Neural cell (in vitro differentiated cells): ENCODE measurements around the gene RILPL1. TPM values are rescaled to one million over a fixed set of nuclear protein-coding genes. Genes with fewer than 3 reads are reported as not detected.

Experiments
- H2AFZ ChIP-seq: fragments of 200-600, 300-800 bp; sonication (generic), shearing (Covaris generic); 2 replicates; pipeline ENCODE4 v1.6.0; 2014; ENCODE audit warnings: low read depth, mild to moderate bottlenecking, antibody characterized with exemption, low read length, moderate library complexity
- H3F3A ChIP-seq: fragments of 200-600 bp; shearing (Covaris generic); 2 replicates; pipeline ENCODE4 v1.6.1; 2016; ENCODE audit warnings: mild to moderate bottlenecking, moderate library complexity, mixed read lengths, antibody characterized with exemption, low read length; ENCODE audit not compliant: insufficient read depth, poor library complexity, severe bottlenecking
- H3K27ac ChIP-seq: fragments of 200-600, 300-800 bp; sonication (generic), shearing (Covaris generic); 2 replicates; pipeline ENCODE4 v1.5.1; 2014; ENCODE audit warnings: mild to moderate bottlenecking, low read length, moderate library complexity
- H3K27me3 ChIP-seq: fragments of 300-800, 200-600 bp; sonication (generic), shearing (Covaris generic); 2 replicates; pipeline ENCODE4 v1.6.0; 2014; ENCODE audit warnings: mild to moderate bottlenecking, low read depth, low read length, moderate library complexity; ENCODE audit not compliant: insufficient read depth
- H3K36me3 ChIP-seq: fragments of 300-800, 200-600 bp; sonication (generic), shearing (Covaris generic); 2 replicates; pipeline ENCODE4 v1.5.1; 2014; ENCODE audit warnings: mild to moderate bottlenecking, antibody characterized with exemption, low read length, moderate library complexity; ENCODE audit not compliant: insufficient read depth
- H3K4me2 ChIP-seq: fragments of 300-800, 200-600 bp; sonication (generic), shearing (Covaris generic); 2 replicates; pipeline ENCODE4 v1.6.0; 2014; ENCODE audit warnings: mild to moderate bottlenecking, low read length
- H3K4me3 ChIP-seq: fragments of 300-800, 200-600 bp; sonication (generic), shearing (Covaris generic); 2 replicates; pipeline ENCODE4 v1.5.1; 2014; ENCODE audit warnings: mild to moderate bottlenecking, low read length, moderate library complexity
- H3K79me2 ChIP-seq: fragments of 200-600 bp; shearing (Covaris generic); replicated peaks from 2 replicates; pipeline ENCODE4 v1.6.0; 2014; ENCODE audit warnings: mild to moderate bottlenecking, low read length, moderate library complexity; ENCODE audit not compliant: insufficient read depth
- H3K9ac ChIP-seq: fragments of 300-800, 200-600 bp; sonication (generic), shearing (Covaris generic); 2 replicates; pipeline ENCODE4 v1.6.1; 2016; ENCODE audit warnings: mild to moderate bottlenecking, low read length, mixed read lengths
- H3K9me2 ChIP-seq: fragments of 200-600 bp; shearing (Covaris generic); 2 replicates; pipeline ENCODE4 v1.6.1; 2016; ENCODE audit warnings: mild to moderate bottlenecking, low read length, mixed read lengths; ENCODE audit not compliant: insufficient read depth
- H3K9me3 ChIP-seq: fragments of 200-600, 300-800 bp; sonication (generic), shearing (Covaris generic); 2 replicates; pipeline ENCODE4 v1.6.1; 2016; ENCODE audit warnings: mild to moderate bottlenecking, mixed run types, low read length, moderate library complexity, mixed read lengths
- H4K20me1 ChIP-seq: fragments of 200-600 bp; shearing (Covaris generic); 2 replicates; pipeline ENCODE4 v1.6.1; 2016; ENCODE audit warnings: mild to moderate bottlenecking, mixed run types; ENCODE audit not compliant: insufficient read depth
- EP300 ChIP-seq: fragments of 450-650 bp; conservative IDR thresholded peaks from 2 replicates; pipeline ENCODE4 v1.6.1; 2014; ENCODE audit warnings: antibody characterized with exemption, mild to moderate bottlenecking, moderate library complexity; ENCODE audit not compliant: poor library complexity, severe bottlenecking
- EZH2 ChIP-seq: fragments of 200-600, 300-800 bp; shearing (Covaris generic), sonication (generic); IDR thresholded peaks from 2 replicates; pipeline ENCODE4 v1.6.1; 2014; ENCODE audit warnings: antibody characterized with exemption, low read length, borderline replicate concordance, mild to moderate bottlenecking; ENCODE audit not compliant: insufficient read depth, poor library complexity, severe bottlenecking
- MXI1 ChIP-seq: fragments of 450-650 bp; conservative IDR thresholded peaks from 2 replicates; pipeline ENCODE4 v1.6.1; 2014; ENCODE audit warnings: antibody characterized with exemption, mild to moderate bottlenecking; ENCODE audit not compliant: poor library complexity, severe bottlenecking
- POLR2AphosphoS5 ChIP-seq: IDR thresholded peaks from 2 replicates; pipeline ENCODE4 v1.6.1; 2012
- RAD21 ChIP-seq: fragments of 450-650 bp; conservative IDR thresholded peaks from 2 replicates; pipeline ENCODE4 v1.6.1; 2014; ENCODE audit warnings: antibody characterized with exemption, mild to moderate bottlenecking, moderate library complexity
- REST ChIP-seq: IDR thresholded peaks from 2 replicates; pipeline ENCODE4 v1.6.1; 2012; ENCODE audit warnings: borderline replicate concordance
- SMC3 ChIP-seq: fragments of 450-650 bp; conservative IDR thresholded peaks from 2 replicates; pipeline ENCODE4 v1.6.1; 2014; ENCODE audit warnings: antibody characterized with exemption, mild to moderate bottlenecking, moderate library complexity; ENCODE audit not compliant: poor library complexity
- TAF1 ChIP-seq: IDR thresholded peaks from 2 replicates; pipeline ENCODE4 v1.6.1; 2012; ENCODE audit warnings: low read depth
- polyA plus RNA-seq: library from polyadenylated mRNA; depleted of rRNA; stranded (reverse); fragments of >200 nt; gene quantifications from 2 replicates; pipeline ENCODE4 v1.2.3, GENCODE V29; 2014
- TF ChIP-seq, protein P1 (sequence below): fragments of 450-650 bp; IDR thresholded peaks from 2 replicates; pipeline ENCODE4 v1.5.1; 2014; ENCODE audit warnings: antibody characterized with exemption, mild to moderate bottlenecking, moderate library complexity; ENCODE audit not compliant: poor library complexity, severe bottlenecking

The RILPL1 gene
- polyA plus RNA-seq, 1 donor from 2014 or later = 1.4 TPM

DNA sequence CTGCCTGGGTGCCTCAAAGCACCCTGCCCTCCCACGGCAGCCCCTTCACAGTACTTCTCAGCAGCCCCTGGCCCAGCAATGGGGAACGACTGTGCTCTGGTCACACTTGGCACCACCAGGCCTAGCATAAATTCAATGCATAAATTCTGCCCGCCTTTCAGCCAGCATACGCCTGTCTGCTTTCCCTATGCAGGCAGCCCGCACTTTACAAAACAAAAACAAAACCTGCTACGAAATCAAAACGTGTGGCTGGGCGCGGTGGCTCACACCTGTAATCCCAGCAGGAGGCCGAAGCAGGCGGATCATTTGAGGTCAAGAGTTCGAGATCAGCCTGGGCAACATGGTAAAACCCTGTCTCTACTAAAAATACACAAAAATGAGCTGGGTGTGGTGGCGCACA lies 42.0 kb downstream of the RILPL1 start:
- H3K36me3 ChIP-seq = no peaks in the 10 kb centered on the region
- H3F3A ChIP-seq = no peaks in the 10 kb centered on the region
- no peak overlapping the region for H3K27ac ChIP-seq
- H3K9ac ChIP-seq = no peak overlapping the region
- H4K20me1 ChIP-seq = no peaks in the 10 kb centered on the region
- no peak overlapping the region for H3K4me2 ChIP-seq
- no peak overlapping the region for H3K4me3 ChIP-seq
- H3K9me3 ChIP-seq = no peaks in the 10 kb centered on the region
- H3K79me2 ChIP-seq = no peaks in the 10 kb centered on the region
- H2AFZ ChIP-seq = no peak overlapping the region
- TF ChIP-seq, protein P1, sequence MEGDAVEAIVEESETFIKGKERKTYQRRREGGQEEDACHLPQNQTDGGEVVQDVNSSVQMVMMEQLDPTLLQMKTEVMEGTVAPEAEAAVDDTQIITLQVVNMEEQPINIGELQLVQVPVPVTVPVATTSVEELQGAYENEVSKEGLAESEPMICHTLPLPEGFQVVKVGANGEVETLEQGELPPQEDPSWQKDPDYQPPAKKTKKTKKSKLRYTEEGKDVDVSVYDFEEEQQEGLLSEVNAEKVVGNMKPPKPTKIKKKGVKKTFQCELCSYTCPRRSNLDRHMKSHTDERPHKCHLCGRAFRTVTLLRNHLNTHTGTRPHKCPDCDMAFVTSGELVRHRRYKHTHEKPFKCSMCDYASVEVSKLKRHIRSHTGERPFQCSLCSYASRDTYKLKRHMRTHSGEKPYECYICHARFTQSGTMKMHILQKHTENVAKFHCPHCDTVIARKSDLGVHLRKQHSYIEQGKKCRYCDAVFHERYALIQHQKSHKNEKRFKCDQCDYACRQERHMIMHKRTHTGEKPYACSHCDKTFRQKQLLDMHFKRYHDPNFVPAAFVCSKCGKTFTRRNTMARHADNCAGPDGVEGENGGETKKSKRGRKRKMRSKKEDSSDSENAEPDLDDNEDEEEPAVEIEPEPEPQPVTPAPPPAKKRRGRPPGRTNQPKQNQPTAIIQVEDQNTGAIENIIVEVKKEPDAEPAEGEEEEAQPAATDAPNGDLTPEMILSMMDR = no peak
- TF ChIP-seq MXI1 (no peak), POLR2AphosphoS5 (no peak), REST (no peak)
- no peaks in the 10 kb centered on the region for H3K9me2 ChIP-seq
- H3K27me3 ChIP-seq = no peaks in the 10 kb centered on the region

- Histone ChIP-seq H3K9me2 (no peaks in the 10 kb centered on the region), H4K20me1 (no peaks in the 10 kb centered on the region), H3K9ac (no peak overlapping the region)
These were observed 42.5 kb downstream of the RILPL1 start for GRCh38 chr12:123491056-123491455.

More at GRCh38 chr12:123491056-123491455, 42.5 kb downstream of the RILPL1 start:
- no peak overlapping the region for H3K4me2 ChIP-seq
- no peaks in the 10 kb centered on the region for H3K9me3 ChIP-seq
- H3K27ac ChIP-seq = no peak overlapping the region
- H3K79me2 ChIP-seq = no peaks in the 10 kb centered on the region
- TF ChIP-seq TAF1 (no peak), POLR2AphosphoS5 (no peak), EP300 (no peak), EZH2 (no peak), MXI1 (no peak), REST (no peak), RAD21 (no peak), SMC3 (no peak)
- TF ChIP-seq, protein P1 = no peak
- no peak overlapping the region for H2AFZ ChIP-seq
- no peaks in the 10 kb centered on the region for H3K36me3 ChIP-seq
- H3K27me3 ChIP-seq = no peaks in the 10 kb centered on the region
- H3F3A ChIP-seq = no peaks in the 10 kb centered on the region
- no peak overlapping the region for H3K4me3 ChIP-seq
